Activated CD8-positive, alpha-beta memory T cell treated with anti-CD3 and anti-CD28 coated beads for 24 hours (primary cell): ENCODE data around the gene VPS13C.

Source experiments
- DNase-seq: peaks from one replicate; pipeline ENCODE4 v3.0.0-alpha.2; 2020

Gene VPS13C

GRCh38 chr15:62060113-62060895 lies at the start of gene VPS13C:
Gene VPS13C, minus strand, starts transcription at chr15:62060447. Its CDS starts 73 bp downstream, at chr15:62060374.
- DNase-seq = peak; percentile 94

- DNase-seq = no peak
Measured at GRCh38 chr15:62109437-62109836, 49.2 kb upstream of the VPS13C start.

- DNase-seq = no peak
Measured at GRCh38 chr15:62108411-62108810, 48.2 kb upstream of the VPS13C start.

- no peak for DNase-seq
Measured at GRCh38 chr15:62107571-62108121, 47.4 kb upstream of the VPS13C start.

- no peak for DNase-seq
Measured at GRCh38 chr15:62106096-62106495, 45.8 kb upstream of the VPS13C start.

GRCh38 chr15:62105266-62105665 lies 45.0 kb upstream of the VPS13C start:
- DNase-seq = no peak

GRCh38 chr15:62104846-62105245 lies 44.6 kb upstream of the VPS13C start:
- no peak for DNase-seq

- no peak for DNase-seq
Measured at GRCh38 chr15:62104401-62104800, 44.2 kb upstream of the VPS13C start.

GRCh38 chr15:62103431-62103830 lies 43.2 kb upstream of the VPS13C start:
- DNase-seq = no peak

GRCh38 chr15:62099094-62099601 lies 38.9 kb upstream of the VPS13C start:
- DNase-seq = no peak

GRCh38 chr15:62094388-62094787 lies 34.1 kb upstream of the VPS13C start:
- no peak for DNase-seq

GRCh38 chr15:62093809-62094208 lies 33.6 kb upstream of the VPS13C start:
- no peak for DNase-seq

- no peak for DNase-seq
Measured at GRCh38 chr15:62090988-62091387, 30.7 kb upstream of the VPS13C start.

- DNase-seq = no peak
Measured at GRCh38 chr15:62089616-62090015, 29.4 kb upstream of the VPS13C start.

- DNase-seq = no peak
Measured at GRCh38 chr15:62088353-62088693, 28.1 kb upstream of the VPS13C start.

GRCh38 chr15:62087671-62088352 lies 27.6 kb upstream of the VPS13C start:
- no peak for DNase-seq

GRCh38 chr15:62085740-62086139 lies 25.5 kb upstream of the VPS13C start:
- DNase-seq = no peak

- no peak for DNase-seq
Measured at GRCh38 chr15:62083194-62084154, 23.2 kb upstream of the VPS13C start.

- DNase-seq = no peak
Measured at GRCh38 chr15:62079594-62079993, 19.3 kb upstream of the VPS13C start.

- no peak for DNase-seq
Measured at GRCh38 chr15:62075595-62076277, 15.5 kb upstream of the VPS13C start.

- DNase-seq = no peak
Measured at GRCh38 chr15:62071711-62072308, 11.6 kb upstream of the VPS13C start.

GRCh38 chr15:62069551-62069950 lies 9.3 kb upstream of the VPS13C start:
- no peak for DNase-seq
